Dedifferentiated amniotic fluid mesenchymal stem cell (primary cell): ENCODE results near the gene SLC27A2.
A peak's percentile ranks its signal among the peaks of the same experiment; 100 is the strongest.
"Not testable (repeated sequence)": the region's sequence is repeated elsewhere in the genome, so short reads cannot be mapped to it uniquely, and the experiment has no call there.

Experiments used
- DNase-seq: peaks from one replicate; pipeline ENCODE4 v3.0.0-alpha.2; 2016; ENCODE audit errors: extremely low spot score

Gene SLC27A2

GRCh38 chr15:50181969-50182218 lies at the start of gene SLC27A2:
SLC27A2 (plus strand) TSS chr15:50182196; CDS start chr15:50182428, 232 bp downstream.
- no peak for DNase-seq

GRCh38 chr15:50132251-50132984 lies 49.6 kb upstream of the SLC27A2 start:
- not testable (repeated sequence) for DNase-seq

GRCh38 chr15:50134524-50135024 lies 47.4 kb upstream of the SLC27A2 start:
- DNase-seq: no peak

- DNase-seq: no peak
Observed at GRCh38 chr15:50135031-50135551, 46.9 kb upstream of the SLC27A2 start.

GRCh38 chr15:50137330-50137761 lies 44.6 kb upstream of the SLC27A2 start:
- no peak for DNase-seq

- DNase-seq: no peak
Observed at GRCh38 chr15:50137893-50138292, 44.1 kb upstream of the SLC27A2 start.

GRCh38 chr15:50138391-50138790 lies 43.6 kb upstream of the SLC27A2 start:
- no peak for DNase-seq

- no peak for DNase-seq
Observed at GRCh38 chr15:50140098-50140497, 41.9 kb upstream of the SLC27A2 start.

GRCh38 chr15:50140983-50141382 lies 41.0 kb upstream of the SLC27A2 start:
- no peak for DNase-seq

GRCh38 chr15:50141856-50142255 lies 40.1 kb upstream of the SLC27A2 start:
- no peak for DNase-seq

GRCh38 chr15:50143255-50143860 lies 38.6 kb upstream of the SLC27A2 start:
- DNase-seq: no peak

- DNase-seq: no peak
Observed at GRCh38 chr15:50144341-50145120, 37.5 kb upstream of the SLC27A2 start.

- peak; percentile 91 for DNase-seq
Observed at GRCh38 chr15:50145451-50145872, 36.5 kb upstream of the SLC27A2 start.

- DNase-seq: no peak
Observed at GRCh38 chr15:50146632-50147031, 35.4 kb upstream of the SLC27A2 start.

- DNase-seq: peak; percentile 36
Observed at GRCh38 chr15:50148362-50148963, 33.5 kb upstream of the SLC27A2 start.

- DNase-seq: no peak
Observed at GRCh38 chr15:50149090-50149489, 32.9 kb upstream of the SLC27A2 start.

GRCh38 chr15:50150349-50150748 lies 31.6 kb upstream of the SLC27A2 start:
- no peak for DNase-seq

GRCh38 chr15:50150851-50151250 lies 31.1 kb upstream of the SLC27A2 start:
- no peak for DNase-seq

- no peak for DNase-seq
Observed at GRCh38 chr15:50151476-50151875, 30.5 kb upstream of the SLC27A2 start.

- not testable (repeated sequence) for DNase-seq
Observed at GRCh38 chr15:50158236-50158635, 23.8 kb upstream of the SLC27A2 start.

GRCh38 chr15:50162969-50163718 lies 18.9 kb upstream of the SLC27A2 start:
- DNase-seq: no peak
